HEK293 (cell line): ENCODE data around the gene HAND1.
A peak's percentile ranks its signal among the peaks of the same experiment; 100 is the strongest.

Experiments used
- CTCF ChIP-seq: fragments of 450-650 bp; formaldehyde crosslinking; IDR thresholded peaks from 2 replicates; pipeline ENCODE4 v1.5.1; 2016; ENCODE audit warnings: missing biosample characterization, missing genetic modification characterization
- EGR2 ChIP-seq: fragments of 450-650 bp; formaldehyde crosslinking; IDR thresholded peaks from 2 replicates; pipeline ENCODE4 v1.5.1; 2016; ENCODE audit warnings: low read depth, missing biosample characterization, missing genetic modification characterization
- GFI1B ChIP-seq: fragments of 450-650 bp; formaldehyde crosslinking; IDR thresholded peaks from 2 replicates; pipeline ENCODE4 v1.5.1; 2016; ENCODE audit warnings: missing biosample characterization, missing genetic modification characterization
- HOXD13 ChIP-seq: sonication (generic); formaldehyde crosslinking; IDR thresholded peaks from 2 replicates; pipeline ENCODE4 v1.8.0; 2022; ENCODE audit warnings: missing genetic modification reagents, borderline replicate concordance
- INSM2 ChIP-seq: fragments of 450-650 bp; formaldehyde crosslinking; IDR thresholded peaks from 2 replicates; pipeline ENCODE4 v1.5.1; 2016; ENCODE audit warnings: missing biosample characterization, missing genetic modification characterization
- KLF1 ChIP-seq: fragments of 450-650 bp; formaldehyde crosslinking; IDR thresholded peaks from 2 replicates; pipeline ENCODE4 v1.5.1; 2016; ENCODE audit warnings: missing biosample characterization, missing genetic modification characterization
- KLF10 ChIP-seq: fragments of 450-650 bp; IDR thresholded peaks from 2 replicates; pipeline ENCODE4 v1.5.1; 2018; ENCODE audit warnings: missing biosample characterization, mild to moderate bottlenecking, missing genetic modification characterization
- REST ChIP-seq: fragments of 450-650 bp; formaldehyde crosslinking; IDR thresholded peaks from 2 replicates; pipeline ENCODE4 v1.5.1; 2016; ENCODE audit warnings: missing biosample characterization, missing genetic modification characterization
- ZBTB21 ChIP-seq: fragments of 450-650 bp; formaldehyde crosslinking; IDR thresholded peaks from 2 replicates; pipeline ENCODE4 v1.5.1; 2017; ENCODE audit warnings: missing biosample characterization, missing genetic modification characterization
- ZIC2 ChIP-seq: fragments of 450-650 bp; formaldehyde crosslinking; IDR thresholded peaks from 2 replicates; pipeline ENCODE4 v1.5.1; 2016; ENCODE audit warnings: missing biosample characterization, missing genetic modification characterization
- ZNF132 ChIP-seq: fragments of 450-650 bp; formaldehyde crosslinking; IDR thresholded peaks from 2 replicates; pipeline ENCODE4 v1.5.1; 2017; ENCODE audit warnings: missing biosample characterization, missing genetic modification characterization, borderline replicate concordance
- ZNF133 ChIP-seq: fragments of 450-650 bp; formaldehyde crosslinking; IDR thresholded peaks from 2 replicates; pipeline ENCODE4 v1.5.1; 2016; ENCODE audit warnings: missing biosample characterization, missing genetic modification characterization
- ZNF175 ChIP-seq: fragments of 450-650 bp; formaldehyde crosslinking; IDR thresholded peaks from 2 replicates; pipeline ENCODE4 v1.5.1; 2016; ENCODE audit warnings: missing biosample characterization, missing genetic modification characterization
- ZNF211 ChIP-seq: fragments of 450-650 bp; formaldehyde crosslinking; IDR thresholded peaks from 2 replicates; pipeline ENCODE4 v1.5.1; 2016; ENCODE audit warnings: low read depth, missing biosample characterization, missing genetic modification characterization
- ZNF24 ChIP-seq: fragments of 450-650 bp; formaldehyde crosslinking; IDR thresholded peaks from 2 replicates; pipeline ENCODE4 v1.5.1; 2016; ENCODE audit warnings: missing biosample characterization, missing genetic modification characterization
- ZNF324 ChIP-seq: fragments of 450-650 bp; formaldehyde crosslinking; IDR thresholded peaks from 2 replicates; pipeline ENCODE4 v1.5.1; 2016; ENCODE audit warnings: missing biosample characterization, missing genetic modification characterization
- ZNF404 ChIP-seq: fragments of 450-650 bp; formaldehyde crosslinking; IDR thresholded peaks from 2 replicates; pipeline ENCODE4 v1.5.1; 2017; ENCODE audit warnings: missing biosample characterization, missing genetic modification characterization
- ZNF426 ChIP-seq: fragments of 450-650 bp; formaldehyde crosslinking; IDR thresholded peaks from 2 replicates; pipeline ENCODE4 v1.5.1; 2017; ENCODE audit warnings: missing biosample characterization, missing genetic modification characterization, mild to moderate bottlenecking, inconsistent platforms, moderate library complexity
- ZNF48 ChIP-seq: fragments of 450-650 bp; formaldehyde crosslinking; IDR thresholded peaks from 2 replicates; pipeline ENCODE4 v1.5.1; 2016; ENCODE audit warnings: missing biosample characterization, missing genetic modification characterization
- ZNF518A ChIP-seq: fragments of 450-650 bp; formaldehyde crosslinking; conservative IDR thresholded peaks from 2 replicates; pipeline ENCODE4 v1.5.1; 2016; ENCODE audit warnings: low read depth, missing biosample characterization, missing genetic modification characterization
- ZNF560 ChIP-seq: fragments of 450-650 bp; formaldehyde crosslinking; IDR thresholded peaks from 2 replicates; pipeline ENCODE4 v1.5.1; 2017; ENCODE audit warnings: missing biosample characterization, missing genetic modification characterization, borderline replicate concordance
- ZNF580 ChIP-seq: fragments of 450-650 bp; formaldehyde crosslinking; IDR thresholded peaks from 2 replicates; pipeline ENCODE4 v1.5.1; 2016; ENCODE audit warnings: missing biosample characterization, missing genetic modification characterization
- ZNF585B ChIP-seq: fragments of 450-650 bp; formaldehyde crosslinking; IDR thresholded peaks from 2 replicates; pipeline ENCODE4 v1.5.1; 2016; ENCODE audit warnings: missing biosample characterization, missing genetic modification characterization
- ZNF747 ChIP-seq: fragments of 450-650 bp; formaldehyde crosslinking; IDR thresholded peaks from 2 replicates; pipeline ENCODE4 v1.5.1; 2016; ENCODE audit warnings: missing biosample characterization, missing genetic modification characterization
- ZNF830 ChIP-seq: fragments of 450-650 bp; IDR thresholded peaks from 2 replicates; pipeline ENCODE4 v1.5.0; 2018; ENCODE audit warnings: missing biosample characterization, missing genetic modification characterization, low read depth, mild to moderate bottlenecking, moderate library complexity
- ZSCAN16 ChIP-seq: fragments of 450-650 bp; formaldehyde crosslinking; IDR thresholded peaks from 2 replicates; pipeline ENCODE4 v1.5.1; 2016; ENCODE audit warnings: missing biosample characterization, missing genetic modification characterization
- ZSCAN23 ChIP-seq: fragments of 450-650 bp; formaldehyde crosslinking; IDR thresholded peaks from 2 replicates; pipeline ENCODE4 v1.5.1; 2016; ENCODE audit warnings: missing biosample characterization, missing genetic modification characterization
- ZSCAN30 ChIP-seq: fragments of 450-650 bp; IDR thresholded peaks from 2 replicates; pipeline ENCODE4 v1.5.1; 2018; ENCODE audit warnings: missing biosample characterization, mild to moderate bottlenecking, missing genetic modification characterization, moderate library complexity

The HAND1 gene

GRCh38 chr5:154446195-154447088 lies 31.6 kb downstream of the HAND1 start (continued):
- TF ChIP-seq ZNF426 (tag by site-specific recombination) (no peak), HOXD13 (no peak), ZNF24 (tag by site-specific recombination) (no peak), ZNF132 (tag by site-specific recombination) (no peak), ZNF48 (tag by site-specific recombination) (no peak), ZNF560 (no peak), ZNF324 (tag by site-specific recombination) (no peak; the same call in 1 of the 2 replicates), REST (tag by site-specific recombination) (peak; percentile 88), KLF10 (tag by site-specific recombination) (no peak; the same call in 1 of the 2 replicates), ZNF518A (no peak), ZSCAN16 (tag by site-specific recombination) (no peak), GFI1B (tag by site-specific recombination) (no peak), ZNF585B (tag by site-specific recombination) (no peak), ZNF211 (no peak), ZNF580 (tag by site-specific recombination) (no peak), ZBTB21 (tag by site-specific recombination) (no peak), EGR2 (peak; percentile 40), CTCF (tag by site-specific recombination) (no peak), ZNF133 (tag by site-specific recombination) (no peak), ZNF175 (tag by site-specific recombination) (no peak), ZNF747 (no peak), ZSCAN23 (no peak), ZIC2 (tag by site-specific recombination) (peak; percentile 68), INSM2 (tag by site-specific recombination) (no peak), ZNF404 (tag by site-specific recombination) (no peak), KLF1 (no peak), ZNF830 (tag by site-specific recombination) (no peak), ZSCAN30 (tag by site-specific recombination) (0 out of 2 replicates have a peak, but pooled peaks have one; percentile 43)
